ENCODE measurements around the gene PURB. TPM values are rescaled to one million over a fixed set of nuclear protein-coding genes. Genes with fewer than 3 reads are reported as not detected.
"Not testable (repeated sequence)": the region's sequence is repeated elsewhere in the genome, so short reads cannot be mapped to it uniquely, and the experiment has no call there.

The PURB gene
- polyA plus RNA-seq, 1 donor from 2014 or later: 14.7 TPM

- no peak overlapping the region for H3K27ac ChIP-seq (ENCODE audit: low read length)
- no peak overlapping the region for H3K4me2 ChIP-seq (ENCODE audit: low read length)
- H3K9me2 ChIP-seq (ENCODE audit: insufficient read depth, low read length): no peaks in the 10 kb centered on the region
- no peaks in the 10 kb centered on the region for H3F3A ChIP-seq (ENCODE audit: insufficient read depth, low read length, poor library complexity, severe bottlenecking)
- H3K9me3 ChIP-seq (ENCODE audit: low read length): no peaks in the 10 kb centered on the region
- no peak overlapping the region for H3K9ac ChIP-seq (ENCODE audit: low read length)
- no peak overlapping the region for H3K4me3 ChIP-seq (ENCODE audit: low read length)
- no peak overlapping the region for H2AFZ ChIP-seq (ENCODE audit: low read depth, low read length)
- TF ChIP-seq RAD21 (conservative IDR thresholded peaks at IDR 0.05) (no peak), EP300 (conservative IDR thresholded peaks at IDR 0.05; ENCODE audit: poor library complexity, severe bottlenecking) (no peak), REST (IDR thresholded peaks at IDR 0.05; ENCODE audit: borderline replicate concordance) (no peak), MXI1 (conservative IDR thresholded peaks at IDR 0.05; ENCODE audit: poor library complexity, severe bottlenecking) (no peak), EZH2 (IDR thresholded peaks at IDR 0.05; ENCODE audit: borderline replicate concordance, insufficient read depth, low read length, poor library complexity, severe bottlenecking) (no peak), POLR2AphosphoS5 (IDR thresholded peaks at IDR 0.05) (no peak), TAF1 (IDR thresholded peaks at IDR 0.05; ENCODE audit: low read depth) (no peak), SMC3 (conservative IDR thresholded peaks at IDR 0.05; ENCODE audit: poor library complexity) (no peak), CTCF (IDR thresholded peaks at IDR 0.05; ENCODE audit: poor library complexity, severe bottlenecking) (no peak)
- H3K36me3 ChIP-seq (ENCODE audit: insufficient read depth, low read length): no peaks in the 10 kb centered on the region
- H4K20me1 ChIP-seq (ENCODE audit: insufficient read depth): no peaks in the 10 kb centered on the region
- H3K79me2 ChIP-seq (replicated peaks; ENCODE audit: insufficient read depth, low read length): no peaks in the 10 kb centered on the region
- no peaks in the 10 kb centered on the region for H3K27me3 ChIP-seq (ENCODE audit: insufficient read depth, low read depth, low read length)
These were observed 18.0 kb downstream of the PURB start for GRCh38 chr7:44867073-44867995.

DNA sequence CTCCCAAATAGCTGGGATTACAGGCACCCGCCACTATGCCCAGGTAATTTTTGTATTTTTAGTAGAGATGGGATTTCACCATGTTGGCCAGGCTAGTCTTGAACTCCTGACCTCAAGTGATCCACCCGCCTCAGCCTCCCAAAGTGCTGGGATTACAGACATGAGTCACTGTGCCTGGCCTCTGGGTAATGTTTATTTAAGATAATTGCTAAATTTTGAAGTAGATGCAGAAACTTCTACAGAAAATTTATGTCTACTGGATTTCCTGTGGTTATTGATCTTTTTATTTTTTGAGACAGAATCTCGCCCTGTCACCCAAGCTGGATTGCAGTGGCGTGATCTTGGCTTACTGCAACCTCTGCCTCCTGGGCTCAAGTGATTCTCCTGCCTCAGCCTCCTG is 23.4 kb downstream of the PURB start:
- not testable (repeated sequence) for H3K27ac ChIP-seq (ENCODE audit: low read length); H3K9me2 ChIP-seq (ENCODE audit: insufficient read depth, low read length); H3K36me3 ChIP-seq (ENCODE audit: insufficient read depth, low read length); H2AFZ ChIP-seq (ENCODE audit: low read depth, low read length); H3F3A ChIP-seq (ENCODE audit: insufficient read depth, low read length, poor library complexity, severe bottlenecking); H3K79me2 ChIP-seq (replicated peaks; ENCODE audit: insufficient read depth, low read length); H3K4me2 ChIP-seq (ENCODE audit: low read length); H3K9ac ChIP-seq (ENCODE audit: low read length); H3K4me3 ChIP-seq (ENCODE audit: low read length); H3K27me3 ChIP-seq (ENCODE audit: insufficient read depth, low read depth, low read length); H3K9me3 ChIP-seq (ENCODE audit: low read length); H4K20me1 ChIP-seq (ENCODE audit: insufficient read depth)

Data from neural cell (in vitro differentiated cells).